Measurements from ENCODE around the gene DDR1.
"Not testable (repeated sequence)": the region's sequence is repeated elsewhere in the genome, so short reads cannot be mapped to it uniquely, and the experiment has no call there.

The DDR1 gene

DNA sequence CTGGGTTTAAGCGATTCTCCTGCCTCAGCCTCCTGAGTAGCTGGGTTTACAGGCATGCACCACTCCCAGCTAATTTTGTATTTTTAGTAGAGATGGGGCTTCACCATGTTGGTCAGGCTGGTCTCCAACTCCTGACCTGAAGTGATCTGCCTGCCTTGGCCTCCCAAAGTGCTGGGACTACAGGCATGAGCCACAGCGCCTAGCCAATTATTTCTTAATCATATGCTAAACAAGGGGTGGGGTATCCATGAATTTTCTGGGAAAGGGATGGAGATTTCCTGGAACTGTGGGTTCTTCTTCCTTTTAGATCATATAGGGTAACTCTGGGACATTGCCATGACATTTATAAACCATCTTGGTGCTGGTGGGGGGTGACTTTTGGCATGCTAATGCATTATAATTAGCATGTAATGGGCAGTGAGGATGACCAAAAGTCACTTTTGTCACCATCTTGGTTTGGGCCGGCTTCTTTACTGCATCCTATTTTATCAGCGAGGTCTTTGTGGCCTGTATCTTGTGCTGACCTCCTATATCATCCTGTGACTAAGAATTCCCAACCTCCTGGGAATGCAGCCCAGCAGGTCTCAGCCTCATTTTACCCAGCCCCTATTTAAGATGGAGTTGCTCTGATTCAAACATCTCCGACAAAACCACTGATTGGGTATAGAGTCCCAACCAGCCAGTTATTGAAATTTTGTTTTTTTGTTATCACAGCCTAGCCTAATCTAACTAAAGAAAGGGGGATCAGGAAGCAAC is 29.9 kb upstream of the DDR1 start:
- DNase-seq = no peak

- DNase-seq = no peak
Measured at GRCh38 chr6:30855429-30856075, 28.8 kb upstream of the DDR1 start.

DNA sequence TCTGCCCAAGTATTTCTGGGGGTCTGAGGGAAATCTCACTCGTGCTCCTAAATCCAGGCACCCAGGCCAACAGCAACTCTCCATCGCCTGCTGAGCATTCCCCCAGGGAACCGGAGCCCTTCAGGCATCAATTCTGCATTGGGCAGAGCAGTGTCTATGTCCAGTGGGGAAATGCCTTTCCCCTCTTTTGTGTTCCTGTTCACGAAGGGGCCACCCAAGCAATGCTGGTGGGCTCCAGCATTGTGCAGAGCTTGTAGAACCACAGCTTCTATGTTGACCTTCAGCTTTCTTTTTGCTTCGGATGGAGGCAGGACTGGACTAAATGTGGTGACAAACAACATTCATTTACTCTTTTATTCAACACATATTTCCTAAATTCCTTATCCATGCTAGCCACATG is 27.2 kb upstream of the DDR1 start:
- DNase-seq = no peak

GRCh38 chr6:30857549-30857948 is 26.8 kb upstream of the DDR1 start:
- no peak for DNase-seq

DNA sequence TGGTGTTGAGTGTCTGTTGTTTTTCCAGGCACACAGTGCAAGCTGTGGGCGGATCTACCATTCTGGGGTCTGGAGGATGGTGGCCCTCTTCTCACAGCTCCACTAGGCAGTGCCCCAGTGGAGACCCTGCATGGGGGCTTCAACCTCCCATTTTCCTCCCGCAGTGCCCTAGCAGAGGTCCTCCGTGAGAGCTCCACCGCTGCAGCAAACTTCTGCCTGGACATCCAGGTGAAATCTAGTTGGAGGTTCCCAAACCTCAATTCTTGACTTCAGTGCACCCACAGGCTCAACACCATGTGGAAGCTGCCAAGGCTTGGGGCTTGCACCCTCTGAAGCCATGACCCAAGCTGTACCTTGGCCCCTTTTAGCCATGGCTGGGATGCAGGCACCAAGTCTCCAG is 24.6 kb upstream of the DDR1 start:
- not testable (repeated sequence) for DNase-seq

DNA sequence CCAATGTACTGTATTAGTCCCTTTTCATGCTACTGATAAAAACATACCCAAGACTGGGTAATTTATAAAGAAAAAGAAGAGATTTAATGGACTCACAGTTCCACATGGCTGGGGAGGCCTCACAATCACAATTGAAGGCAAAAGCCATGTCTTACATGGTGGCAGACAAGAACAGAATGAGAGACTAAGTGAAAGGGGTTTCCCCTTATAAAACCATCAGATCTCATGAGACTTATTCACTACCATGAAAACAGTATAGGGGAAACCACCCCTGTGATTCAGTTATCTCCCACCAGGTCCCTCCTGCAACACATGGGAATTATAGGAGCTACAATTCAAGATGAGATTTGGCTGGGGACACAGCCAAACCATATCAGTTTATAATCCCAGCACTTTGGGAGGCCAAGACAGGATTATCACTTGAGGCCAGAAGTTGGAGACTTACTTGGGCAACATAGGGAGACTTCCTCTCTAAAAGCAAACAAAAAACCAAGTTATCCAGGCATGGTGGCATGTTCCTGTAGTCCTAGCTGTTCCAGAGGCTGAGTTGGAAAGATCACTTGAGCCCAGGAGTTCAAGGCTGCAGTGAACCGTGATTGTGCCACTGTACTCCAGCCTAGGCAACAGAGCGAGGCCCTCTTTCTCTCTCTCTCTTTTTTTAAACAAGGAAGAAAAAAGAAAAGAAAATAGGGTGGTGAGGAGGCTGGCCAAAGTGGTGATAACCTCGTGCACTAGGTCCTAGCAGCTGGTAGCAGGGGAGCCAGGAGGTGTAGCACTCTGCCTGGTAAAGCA is 22.9 kb upstream of the DDR1 start:
- no peak for DNase-seq

DNA sequence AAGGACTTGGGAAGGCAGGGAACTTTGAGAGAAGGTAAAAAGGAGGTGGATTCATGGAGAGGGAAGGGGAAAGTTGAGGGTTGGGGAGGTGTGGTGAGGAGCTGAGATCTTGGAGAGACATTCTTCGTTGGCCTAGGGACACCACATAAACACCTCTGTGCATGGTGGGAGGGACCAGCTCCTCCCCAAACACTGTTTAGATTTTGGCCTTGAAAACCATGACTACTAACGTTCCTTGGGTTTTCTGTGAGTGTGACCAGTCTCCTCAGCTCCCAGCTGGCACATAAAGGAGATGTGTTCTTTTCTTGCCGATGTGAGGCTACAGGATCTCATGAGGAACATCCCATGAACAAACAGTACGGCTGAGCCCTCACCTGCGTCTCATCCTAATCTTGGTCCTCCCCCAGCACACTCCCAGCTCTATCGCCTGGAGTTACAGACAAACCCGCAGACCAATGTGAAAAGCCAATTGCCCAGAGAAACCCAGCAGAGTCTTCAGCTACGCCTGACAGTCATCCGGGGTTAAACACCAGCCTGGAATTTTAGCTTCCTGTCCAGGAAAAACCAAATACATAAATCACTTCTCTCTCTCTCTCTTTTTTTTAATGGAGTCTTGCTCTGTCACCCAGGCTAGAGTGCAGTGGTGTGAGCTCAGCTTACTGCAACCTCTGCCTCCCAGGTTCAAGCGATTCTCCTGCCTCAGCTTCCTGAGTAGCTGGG is 22.0 kb upstream of the DDR1 start:
- no peak for DNase-seq

DNA sequence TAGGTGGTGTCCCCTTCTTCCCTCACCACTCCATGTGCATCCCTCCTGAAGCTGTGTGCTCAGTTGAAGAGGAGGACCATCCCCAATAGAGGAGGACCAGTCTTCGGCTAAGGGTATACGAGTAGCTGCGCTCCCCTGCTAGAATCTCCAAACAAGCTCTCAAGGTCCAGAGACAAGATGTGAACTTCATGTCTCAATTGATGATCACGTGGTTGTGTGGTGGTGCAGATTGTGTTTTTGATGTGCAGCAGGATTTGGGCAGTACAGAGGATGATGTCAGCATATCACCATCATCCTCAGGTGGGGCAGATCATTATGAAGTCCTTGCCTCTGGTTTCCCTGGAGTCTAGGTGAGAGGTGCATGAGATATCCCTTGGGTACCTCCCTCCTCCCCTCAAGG is 20.0 kb upstream of the DDR1 start:
- DNase-seq = no peak

DNA sequence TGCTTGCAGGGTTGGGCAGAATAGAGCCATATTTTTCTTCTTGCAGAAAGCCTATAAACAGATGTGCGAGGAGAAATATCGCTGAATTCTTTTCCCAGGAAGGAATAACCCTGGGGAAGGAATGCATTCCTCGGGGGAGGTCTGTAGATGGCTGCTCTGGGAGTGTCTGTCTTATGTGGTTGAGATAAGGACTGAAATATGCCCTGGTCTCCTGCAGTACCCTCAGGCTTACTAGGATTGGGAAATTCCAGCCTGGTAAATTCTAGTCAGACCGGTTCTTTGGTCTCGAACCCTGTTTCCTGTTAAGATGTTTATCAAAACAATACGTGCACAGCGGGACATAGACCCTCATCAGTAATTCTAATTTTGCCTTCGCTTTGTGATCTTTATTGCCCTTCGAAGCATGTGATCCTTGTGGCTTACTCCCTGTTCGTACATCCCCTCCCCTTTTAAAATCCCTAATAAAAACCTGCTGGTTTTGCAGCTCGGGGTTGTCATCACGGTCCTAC is 15.0 kb upstream of the DDR1 start:
- not testable (repeated sequence) for DNase-seq

- DNase-seq = no peak
Measured at GRCh38 chr6:30870546-30870945, 13.8 kb upstream of the DDR1 start.

- no peak for DNase-seq
Measured at GRCh38 chr6:30871592-30872183, 12.6 kb upstream of the DDR1 start.

GRCh38 chr6:30873137-30873640 is 11.1 kb upstream of the DDR1 start:
- no peak for DNase-seq

DNA sequence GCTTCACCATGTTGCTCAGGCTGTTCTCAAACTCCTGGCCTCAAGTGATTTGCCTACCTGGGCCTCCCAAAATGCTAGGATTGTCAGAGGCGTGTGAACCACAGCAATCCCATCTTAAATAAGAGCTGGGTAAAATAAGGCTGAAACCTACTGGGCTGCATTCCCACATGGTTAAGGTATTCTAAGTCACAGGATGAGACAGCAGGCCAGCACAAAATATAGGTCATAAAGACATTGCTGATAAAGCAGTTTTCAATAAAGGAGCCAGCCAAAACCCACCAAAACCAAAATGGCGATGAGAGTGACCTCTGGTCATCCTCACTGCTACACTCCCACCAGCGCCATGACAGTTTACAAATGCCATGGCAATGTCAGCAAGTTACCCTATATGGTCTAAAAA is 10.5 kb upstream of the DDR1 start:
- DNase-seq = not testable (repeated sequence)

DNA sequence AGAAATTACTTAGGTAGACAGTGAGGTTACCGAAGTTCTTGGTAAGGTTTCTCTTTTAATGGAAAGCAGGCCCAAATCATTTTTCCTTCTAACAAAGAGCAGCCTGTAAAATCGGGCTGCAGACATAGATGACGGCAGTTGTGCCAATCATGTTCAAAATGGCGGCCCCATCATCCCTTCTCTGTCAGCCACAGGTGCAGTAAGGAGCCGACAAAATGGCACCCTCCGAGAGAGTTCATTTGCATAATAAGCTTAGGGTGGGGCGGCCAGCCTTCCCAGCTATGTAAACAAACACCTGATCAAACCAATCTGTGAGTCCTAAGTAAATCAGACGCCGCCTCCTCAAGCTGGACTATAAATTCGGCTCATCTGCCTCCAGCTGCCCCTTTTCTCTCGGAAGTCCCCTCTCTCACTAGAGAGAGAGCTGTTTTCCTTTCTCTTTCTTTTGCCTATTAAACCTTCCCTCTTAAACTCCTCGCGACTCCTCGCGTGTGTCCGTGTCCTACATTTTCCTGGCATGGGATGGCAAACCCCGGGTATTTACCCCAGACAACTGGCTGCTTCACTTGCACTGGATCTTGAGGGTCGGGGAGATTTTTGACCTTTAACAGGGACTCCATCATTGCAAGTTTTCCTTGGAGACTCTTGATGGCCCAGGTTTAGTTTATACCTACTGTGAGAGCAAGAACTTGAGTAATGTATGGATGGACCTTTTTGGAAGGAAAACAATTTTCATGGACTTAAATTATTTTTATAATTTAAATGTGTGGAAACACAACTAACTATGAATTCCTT is 8.9 kb upstream of the DDR1 start:
- no peak for DNase-seq

GRCh38 chr6:30876039-30876730 is 8.1 kb upstream of the DDR1 start:
- no peak for DNase-seq

DNA sequence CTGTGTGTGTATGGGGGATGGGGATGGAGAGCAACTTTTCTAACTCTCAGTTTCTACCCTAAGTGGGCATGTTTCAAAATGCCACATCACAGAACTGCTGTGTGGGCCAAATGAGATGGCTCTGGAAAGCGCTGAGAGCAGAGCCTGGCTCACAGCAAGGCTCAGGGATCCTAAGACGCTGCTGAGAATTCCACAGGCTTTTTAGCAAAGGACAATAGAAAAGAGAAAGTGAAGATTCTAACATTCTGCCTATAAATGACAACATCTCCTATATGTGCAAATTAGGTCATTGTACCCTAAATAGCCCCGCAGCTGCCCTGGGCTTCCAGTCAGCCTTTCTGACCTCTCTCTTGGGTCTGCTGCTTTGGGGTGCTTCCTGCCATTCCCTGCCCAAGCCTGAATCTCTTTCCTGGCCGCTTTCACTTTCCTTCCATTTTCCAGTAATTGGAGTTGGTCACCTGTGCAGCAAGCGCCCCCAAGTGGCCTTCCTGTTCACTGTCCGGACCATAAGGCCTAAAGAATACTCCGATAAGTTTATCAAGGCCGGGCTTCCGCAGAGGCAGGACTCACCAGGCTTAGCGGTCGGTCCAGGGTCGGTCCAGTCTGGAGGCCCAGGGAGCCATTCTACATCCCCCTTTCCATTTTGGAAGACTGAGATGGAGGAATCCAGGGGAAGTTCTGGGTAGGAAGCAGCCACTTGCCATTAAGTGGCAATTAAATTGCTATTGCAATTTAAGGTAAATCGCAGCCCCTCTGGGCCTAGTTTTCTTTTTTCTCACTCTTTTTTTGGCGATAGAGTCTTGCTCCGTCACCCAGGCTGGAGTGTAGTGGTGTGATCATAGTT is 6.7 kb upstream of the DDR1 start:
- DNase-seq = peak; percentile 82

DNA sequence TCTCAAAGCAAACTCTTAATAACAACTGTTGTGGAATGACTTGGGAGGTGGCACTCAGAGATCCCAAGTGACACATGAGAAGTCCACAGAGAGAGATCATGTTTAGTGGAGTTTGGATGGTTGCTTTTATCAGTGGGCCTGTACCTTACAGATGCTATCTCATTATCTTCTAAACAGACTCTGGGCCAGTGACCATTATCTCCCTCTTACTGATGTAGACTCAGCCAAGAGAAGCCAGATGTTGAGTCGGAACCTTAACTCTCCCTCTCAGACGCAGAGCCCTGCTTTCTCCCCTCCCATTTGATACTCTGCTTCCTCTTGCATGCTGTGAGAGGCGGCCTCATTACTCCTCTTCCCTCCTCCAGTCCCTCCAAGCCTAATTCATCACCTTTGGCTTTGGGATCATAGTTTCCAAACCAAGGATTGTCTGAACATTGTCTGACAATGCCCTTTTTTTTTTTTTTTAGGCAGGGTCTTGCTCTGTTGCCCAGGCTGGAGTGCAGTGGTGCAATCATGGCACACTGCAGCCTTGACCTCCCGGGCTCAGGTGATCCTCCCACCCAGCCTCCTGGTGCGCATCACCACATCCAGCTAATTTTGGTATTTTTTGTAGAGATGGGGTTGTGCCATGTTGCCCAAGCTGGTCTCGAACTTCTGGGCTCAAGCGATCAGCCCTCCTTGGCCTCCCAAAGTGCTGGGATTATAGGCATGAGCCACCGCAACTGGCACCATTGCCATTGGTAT is 4.5 kb upstream of the DDR1 start:
- DNase-seq = no peak

DNA sequence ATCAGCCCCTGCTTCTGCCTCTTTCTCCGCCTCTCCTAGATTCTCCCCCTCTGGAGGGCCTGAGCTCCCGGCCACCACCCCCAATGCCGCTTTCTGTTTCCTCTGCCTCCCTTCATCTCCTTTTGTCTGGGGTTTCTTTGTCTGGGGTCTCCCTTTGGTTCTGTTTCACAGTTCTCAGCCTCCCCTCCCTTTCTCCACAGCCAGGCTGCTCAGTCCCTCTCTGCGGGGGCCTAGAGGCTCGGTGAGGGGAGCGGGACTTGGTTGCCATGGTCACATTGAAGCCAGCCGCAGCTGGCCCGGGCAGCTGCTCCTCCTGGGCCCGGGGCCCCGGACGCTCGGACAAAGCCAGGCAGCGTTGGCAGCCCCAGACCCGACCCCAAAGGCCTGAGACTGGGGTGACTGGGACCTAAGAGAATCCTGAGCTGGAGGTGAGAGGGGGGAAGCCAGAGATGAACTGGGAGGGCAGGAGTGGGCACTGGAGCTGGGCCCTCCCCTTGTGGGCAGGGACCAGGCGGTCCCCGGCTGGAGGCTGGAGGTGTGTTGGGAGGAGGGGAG is 3.5 kb upstream of the DDR1 start:
- peak; percentile 20 for DNase-seq
